Spleen (tissue), 7 donors: ENCODE results near the gene AK1.
A peak's percentile ranks its signal among the peaks of the same experiment; 100 is the strongest.

Experiments
- POLR2A ChIP-seq, 3 donors: fragments of 450-650 bp; IDR thresholded peaks; one replicate each; pipeline ENCODE4 v1.5.1; 2017; ENCODE audit warnings: antibody characterized with exemption in 3 of 3, mild to moderate bottlenecking in 1 of 3
- POLR2AphosphoS5 ChIP-seq, 3 donors: sonication (generic); formaldehyde crosslinking; IDR thresholded peaks; one replicate each; pipeline ENCODE4 v1.5.1; 2017; ENCODE audit warnings: antibody characterized with exemption in 3 of 3
- TF ChIP-seq, protein P1 (sequence below), 11 experiments: fragments of 200-600 bp in 7 of 11; fragments of 450-650 bp in 4 of 11; sonication (generic) in 4 of 11; IDR thresholded peaks in 8 of 11; conservative IDR thresholded peaks in 3 of 11; 1 replicate in 7 of 11; 2 replicates in 4 of 11; pipeline versions ENCODE4 v1.4.0 to v1.8.0; 2016 to 2021; ENCODE audit warnings: antibody characterized with exemption in 11 of 11, inconsistent platforms in 4 of 11, mild to moderate bottlenecking in 1 of 11
- donor health status: DM: no; HTN: no; CAD: no; lungs with moderate emphysema.
- donor health status: DM: no; HTN: no; CAD: no.
- donor health status: DM: no; HTN: no; CAD: no.

GRCh38 chr9:127916720-127917581 is 39.5 kb upstream of the AK1 start, which contains the start of gene ST6GALNAC4:
- TF ChIP-seq POLR2A (IDR thresholded peaks at IDR 0.05) (peak in 1 of 3 donors; percentile 40), POLR2AphosphoS5 (IDR thresholded peaks at IDR 0.05) (peak; percentile 79 to 87 (median 86))
- TF ChIP-seq, protein P1, sequence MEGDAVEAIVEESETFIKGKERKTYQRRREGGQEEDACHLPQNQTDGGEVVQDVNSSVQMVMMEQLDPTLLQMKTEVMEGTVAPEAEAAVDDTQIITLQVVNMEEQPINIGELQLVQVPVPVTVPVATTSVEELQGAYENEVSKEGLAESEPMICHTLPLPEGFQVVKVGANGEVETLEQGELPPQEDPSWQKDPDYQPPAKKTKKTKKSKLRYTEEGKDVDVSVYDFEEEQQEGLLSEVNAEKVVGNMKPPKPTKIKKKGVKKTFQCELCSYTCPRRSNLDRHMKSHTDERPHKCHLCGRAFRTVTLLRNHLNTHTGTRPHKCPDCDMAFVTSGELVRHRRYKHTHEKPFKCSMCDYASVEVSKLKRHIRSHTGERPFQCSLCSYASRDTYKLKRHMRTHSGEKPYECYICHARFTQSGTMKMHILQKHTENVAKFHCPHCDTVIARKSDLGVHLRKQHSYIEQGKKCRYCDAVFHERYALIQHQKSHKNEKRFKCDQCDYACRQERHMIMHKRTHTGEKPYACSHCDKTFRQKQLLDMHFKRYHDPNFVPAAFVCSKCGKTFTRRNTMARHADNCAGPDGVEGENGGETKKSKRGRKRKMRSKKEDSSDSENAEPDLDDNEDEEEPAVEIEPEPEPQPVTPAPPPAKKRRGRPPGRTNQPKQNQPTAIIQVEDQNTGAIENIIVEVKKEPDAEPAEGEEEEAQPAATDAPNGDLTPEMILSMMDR (IDR thresholded peaks at IDR 0.05 in 8 of 11, conservative IDR thresholded peaks at IDR 0.05 in 3 of 11) = peak in 1 of 11 experiments; percentile 23
